ENCODE results near the gene EXOC7. TPM values are rescaled to one million over a fixed set of nuclear protein-coding genes. Genes with fewer than 3 reads are reported as not detected.
"Not testable (repeated sequence)": the region's sequence is repeated elsewhere in the genome, so short reads cannot be mapped to it uniquely, and the experiment has no call there.

EXOC7 gene
- polyA plus RNA-seq, 1 donor: 178 TPM

- no peak for DNase-seq
These were observed 14.6 kb downstream of the EXOC7 start for GRCh38 chr17:76088868-76089576.

- DNase-seq: no peak
These were observed 15.3 kb downstream of the EXOC7 start for GRCh38 chr17:76088041-76088867.

GRCh38 chr17:76087531-76087930 lies 16.1 kb downstream of the EXOC7 start:
- DNase-seq: no peak

GRCh38 chr17:76086384-76086783 lies 17.2 kb downstream of the EXOC7 start:
- no peak for DNase-seq

GRCh38 chr17:76085731-76086366 lies 17.7 kb downstream of the EXOC7 start:
- DNase-seq: no peak

GRCh38 chr17:76085066-76085730 lies 18.4 kb downstream of the EXOC7 start:
- no peak for DNase-seq

GRCh38 chr17:76083536-76084182 lies 19.9 kb downstream of the EXOC7 start:
- no peak for DNase-seq

GRCh38 chr17:76082326-76083251 lies 21.0 kb downstream of the EXOC7 start:
- no peak for DNase-seq

- DNase-seq: no peak
These were observed 22.0 kb downstream of the EXOC7 start for GRCh38 chr17:76081295-76082210.

- DNase-seq: no peak
These were observed 22.8 kb downstream of the EXOC7 start for GRCh38 chr17:76080768-76081287.

GRCh38 chr17:76079956-76080767 lies 23.4 kb downstream of the EXOC7 start:
- DNase-seq: no peak

GRCh38 chr17:76079535-76079955 lies 24.0 kb downstream of the EXOC7 start:
- DNase-seq: no peak

GRCh38 chr17:76078860-76079534 lies 24.6 kb downstream of the EXOC7 start, which contains the start of gene ZACN:
Gene ZACN, plus strand, starts transcription at chr17:76079182. Its CDS starts 83 bp downstream, at chr17:76079265.
- no peak for DNase-seq

GRCh38 chr17:76078370-76078769 lies 25.2 kb downstream of the EXOC7 start:
- DNase-seq: not testable (repeated sequence)

GRCh38 chr17:76077584-76078110 lies 25.9 kb downstream of the EXOC7 start:
- DNase-seq: no peak

- DNase-seq: no peak
These were observed 26.6 kb downstream of the EXOC7 start for GRCh38 chr17:76076765-76077583.
